HG03432 (cell line): ENCODE measurements around the gene ACE.

Experiments
- ATAC-seq: cut with Tn5 transposase; IDR thresholded peaks from one replicate; pipeline ENCODE4 v1.9.1; 2021; ENCODE audit warnings: mild to moderate bottlenecking, moderate library complexity; ENCODE audit not compliant: unreplicated experiment

Gene ACE

GRCh38 chr17:63512896-63513644, 36.2 kb downstream of the ACE start:
- no peak for ATAC-seq

GRCh38 chr17:63514477-63514876, 37.6 kb downstream of the ACE start:
- ATAC-seq = no peak

GRCh38 chr17:63514974-63515373, 38.1 kb downstream of the ACE start:
- ATAC-seq = no peak

GRCh38 chr17:63515426-63515825, 38.6 kb downstream of the ACE start:
- no peak for ATAC-seq

- no peak for ATAC-seq
Observed at GRCh38 chr17:63516910-63517824, 40.3 kb downstream of the ACE start.

- no peak for ATAC-seq
Observed at GRCh38 chr17:63517825-63518534, 41.1 kb downstream of the ACE start.

GRCh38 chr17:63519116-63519881, 42.4 kb downstream of the ACE start:
- ATAC-seq = no peak

- ATAC-seq = no peak
Observed at GRCh38 chr17:63519972-63520882, 43.4 kb downstream of the ACE start.

GRCh38 chr17:63523253-63523855, 46.5 kb downstream of the ACE start, which contains the start of gene KCNH6:
KCNH6 (plus strand) TSS chr17:63523358; CDS start chr17:63523414, 56 bp downstream.
- ATAC-seq = no peak

- ATAC-seq = no peak
Observed at GRCh38 chr17:63524051-63524450, 47.2 kb downstream of the ACE start.

- no peak for ATAC-seq
Observed at GRCh38 chr17:63525190-63525946, 48.5 kb downstream of the ACE start.

GRCh38 chr17:63526861-63527260, 50.0 kb downstream of the ACE start:
- ATAC-seq = no peak

GRCh38 chr17:63528183-63528582, 51.3 kb downstream of the ACE start:
- ATAC-seq = no peak

- ATAC-seq = no peak
Observed at GRCh38 chr17:63529711-63530556, 53.1 kb downstream of the ACE start.

- no peak for ATAC-seq
Observed at GRCh38 chr17:63530557-63531021, 53.7 kb downstream of the ACE start.

- no peak for ATAC-seq
Observed at GRCh38 chr17:63531022-63531965, 54.4 kb downstream of the ACE start.
